GM12801 (cell line): ENCODE data around the gene CMPK1.

Experiments used
- CTCF ChIP-seq: IDR thresholded peaks from one replicate; pipeline ENCODE4 v1.5.1; 2011; ENCODE audit warnings: control low read depth; ENCODE audit not compliant: insufficient read length; ENCODE audit errors: extremely low read depth

The CMPK1 gene

GRCh38 chr1:47388891-47389238 lies 55.3 kb downstream of the CMPK1 start:
- TF ChIP-seq CTCF: no peak

DNA sequence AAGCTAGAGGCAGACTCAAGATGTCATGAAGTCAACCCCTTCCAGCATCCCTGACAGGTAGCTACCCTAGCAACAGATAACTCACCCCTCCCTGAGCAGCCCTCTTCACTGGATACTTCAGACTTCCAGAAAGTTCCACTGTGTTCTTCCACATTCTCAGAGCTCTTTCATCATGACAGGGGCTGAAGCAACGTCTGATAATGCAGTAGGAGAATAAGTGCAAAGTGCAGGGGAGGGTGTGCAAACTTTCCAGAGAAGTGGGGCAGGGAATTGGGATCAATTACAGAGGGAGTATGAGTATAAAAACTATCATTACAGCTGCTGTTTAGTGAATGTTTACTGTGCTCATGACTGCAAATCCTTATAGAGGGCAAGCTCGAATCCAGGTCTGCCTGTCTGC lies 56.1 kb downstream of the CMPK1 start:
- TF ChIP-seq CTCF: no peak

- no peak for TF ChIP-seq CTCF
Observed at GRCh38 chr1:47390843-47391242, 57.3 kb downstream of the CMPK1 start.

DNA sequence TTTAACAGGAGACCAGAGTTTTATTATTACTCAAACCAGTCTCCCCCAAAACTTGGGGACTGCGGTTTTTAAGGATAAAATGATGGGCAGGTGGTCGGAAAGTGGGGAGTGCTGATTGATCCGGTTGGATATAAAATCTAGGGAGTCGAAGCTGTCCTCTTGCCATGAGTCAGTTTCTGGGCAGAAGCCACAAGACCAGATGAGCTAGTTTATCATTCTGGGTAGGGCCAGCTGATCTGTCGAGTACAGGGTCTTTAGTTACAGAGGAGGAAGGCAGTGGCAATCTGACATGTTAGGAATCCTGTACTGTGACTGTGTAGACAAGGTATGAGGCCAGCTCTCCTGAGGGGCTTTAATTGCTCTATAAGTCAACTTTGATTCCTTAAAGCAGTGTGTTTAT lies 59.6 kb downstream of the CMPK1 start:
- TF ChIP-seq CTCF: no peak

GRCh38 chr1:47395433-47395832 lies 61.8 kb downstream of the CMPK1 start:
- no peak for TF ChIP-seq CTCF

DNA sequence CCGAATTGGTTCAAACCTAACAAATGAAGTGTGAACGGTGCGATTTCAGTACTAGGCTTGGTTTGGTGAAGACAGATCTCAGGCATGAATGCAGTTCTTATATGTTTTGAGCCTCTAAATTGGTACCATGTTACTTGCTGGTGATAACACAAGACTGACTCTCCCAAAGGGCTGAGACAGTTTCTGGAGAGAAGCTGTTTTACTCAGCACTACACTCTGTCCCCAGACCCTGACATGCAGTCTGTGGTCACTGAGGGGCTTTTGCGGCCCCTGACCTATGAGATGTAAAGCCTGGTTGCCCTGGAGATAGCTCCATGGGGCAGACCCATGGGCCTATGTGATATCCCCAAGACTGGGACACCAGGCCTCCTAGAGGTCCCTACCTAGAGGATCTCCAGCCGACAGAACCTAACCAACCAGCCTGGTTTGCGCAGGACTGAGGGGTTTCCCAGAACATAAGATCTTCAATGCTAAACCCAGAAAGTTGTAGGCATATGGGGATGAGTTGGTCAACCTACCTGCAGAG lies 63.1 kb downstream of the CMPK1 start:
- no peak for TF ChIP-seq CTCF

DNA sequence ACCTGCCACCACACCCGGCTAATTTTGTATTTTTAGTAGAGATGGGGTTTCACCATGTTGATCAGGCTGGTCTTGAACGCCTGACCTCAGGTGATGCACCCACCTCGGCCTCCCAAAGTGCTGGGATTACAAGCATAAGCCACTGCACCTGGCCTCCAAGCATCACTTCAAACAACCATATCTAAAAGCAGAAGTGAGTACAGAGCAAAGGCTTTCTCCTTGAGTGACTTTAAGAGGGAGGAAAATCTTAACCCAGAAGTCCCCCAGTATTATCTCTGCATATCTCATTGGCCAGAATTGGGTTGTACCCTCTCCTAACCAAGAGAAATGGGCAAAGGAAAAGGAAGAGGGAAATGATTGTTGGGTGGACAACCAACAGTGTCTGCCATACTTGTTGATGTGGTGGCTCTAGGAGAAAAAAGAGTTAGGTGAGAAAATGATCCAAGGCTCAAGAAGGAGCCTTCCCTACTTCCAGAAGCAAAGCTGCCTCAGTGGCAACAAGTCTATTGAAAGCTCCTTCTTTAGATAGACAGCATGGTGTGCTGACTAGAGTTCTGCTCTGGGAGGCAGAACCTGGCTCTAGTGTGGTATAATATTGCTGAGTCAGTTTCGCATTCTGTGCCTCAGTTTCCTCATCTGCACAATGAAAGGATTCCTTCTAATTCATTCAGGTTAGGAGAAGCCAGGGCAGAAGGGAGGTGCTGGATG lies 65.7 kb downstream of the CMPK1 start:
- TF ChIP-seq CTCF: no peak

DNA sequence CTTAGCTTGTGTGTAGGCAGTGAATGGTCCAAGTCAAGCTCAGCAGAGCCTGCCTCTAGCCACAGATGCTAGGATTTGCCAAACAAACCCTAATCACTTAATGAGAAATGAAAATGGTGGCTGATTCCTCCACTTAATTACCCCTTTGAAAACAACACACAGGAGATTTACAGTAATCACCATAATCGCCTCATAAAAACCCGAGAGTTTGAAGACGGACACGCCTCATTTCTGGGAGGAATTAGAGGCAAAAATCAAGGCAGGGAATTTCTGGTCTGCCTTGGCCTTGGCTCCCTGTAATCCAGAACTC lies 66.2 kb downstream of the CMPK1 start:
- no peak for TF ChIP-seq CTCF
